ENCODE data around the gene KCNC4. TPM values are rescaled to one million over a fixed set of nuclear protein-coding genes. Genes with fewer than 3 reads are reported as not detected.

Gene KCNC4
- total RNA-seq, 1 experiment from 2014 or later: 0.24 TPM

GRCh38 chr1:110210604-110211495, 736 bp downstream of the KCNC4 start:
- Histone ChIP-seq H3K36me3 (ENCODE audit: insufficient read depth, low read length, poor library complexity, severe bottlenecking) (no peaks in the 10 kb centered on the region), H3K9me3 (ENCODE audit: low read depth, low read length, poor library complexity, severe bottlenecking) (no peaks in the 10 kb centered on the region), H3K27me3 (replicated peaks; ENCODE audit: insufficient read depth, low read depth, low read length, poor library complexity) (peaks cover 42% of the 10 kb centered on the region), H3K27ac (ENCODE audit: low read depth, low read length, poor library complexity, severe bottlenecking) (no peak overlapping the region), H3K4me3 (ENCODE audit: low read depth, low read length, poor library complexity, severe bottlenecking) (peak overlapping the region; percentile 52), H3K4me1 (ENCODE audit: insufficient read depth, low read length, poor library complexity, severe bottlenecking) (peaks cover 14% of the 10 kb centered on the region)
- DNase-seq (ENCODE audit: low spot score): peak; percentile 30
- intact Hi-C loops (cut with micrococcal nuclease; ENCODE audit: unreplicated experiment): no loop called here
- BruUV-seq (replicated peaks): no TSS peak
- ChIA-PET POLR2A (ENCODE audit: low non-redundant PET) (no interaction called here), CTCF (interaction anchor here (2.9 kb wide), 1 partner anchor 102 kb away, joined by 9 read pairs; no protein-coding TSS in a partner anchor)
- no peak for TF ChIP-seq CTCF (conservative IDR thresholded peaks at IDR 0.05; ENCODE audit: low read depth, low read length)
- no peak for TF ChIP-seq EZH2 (IDR thresholded peaks at IDR 0.05; ENCODE audit: borderline replicate concordance, low read depth, low read length, poor library complexity, severe bottlenecking)

- ChIA-PET CTCF (interaction anchor here (0.6 to 2.9 kb wide), 2 partner anchors 95 to 101 kb away, joined by 3 to 9 read pairs; no protein-coding TSS in a partner anchor), POLR2A (ENCODE audit: low non-redundant PET) (no interaction called here)
- Histone ChIP-seq H3K27me3 (replicated peaks; ENCODE audit: insufficient read depth, low read depth, low read length, poor library complexity) (peaks cover 42% of the 10 kb centered on the region), H3K9me3 (ENCODE audit: low read depth, low read length, poor library complexity, severe bottlenecking) (no peaks in the 10 kb centered on the region), H3K36me3 (ENCODE audit: insufficient read depth, low read length, poor library complexity, severe bottlenecking) (no peaks in the 10 kb centered on the region), H3K4me3 (ENCODE audit: low read depth, low read length, poor library complexity, severe bottlenecking) (peak overlapping the region; percentile 52), H3K4me1 (ENCODE audit: insufficient read depth, low read length, poor library complexity, severe bottlenecking) (peaks cover 14% of the 10 kb centered on the region), H3K27ac (ENCODE audit: low read depth, low read length, poor library complexity, severe bottlenecking) (no peak overlapping the region)
- BruUV-seq (replicated peaks): no TSS peak
- intact Hi-C loops (cut with micrococcal nuclease; ENCODE audit: unreplicated experiment): no loop called here
- DNase-seq (ENCODE audit: low spot score): no peak
- TF ChIP-seq EZH2 (IDR thresholded peaks at IDR 0.05; ENCODE audit: borderline replicate concordance, low read depth, low read length, poor library complexity, severe bottlenecking) (peak; percentile 97), CTCF (conservative IDR thresholded peaks at IDR 0.05; ENCODE audit: low read depth, low read length) (no peak)
Measured at GRCh38 chr1:110211496-110212168, 1.5 kb downstream of the KCNC4 start.

GRCh38 chr1:110212169-110213142, 2.3 kb downstream of the KCNC4 start:
- Histone ChIP-seq H3K27me3 (replicated peaks; ENCODE audit: insufficient read depth, low read depth, low read length, poor library complexity) (peaks cover 42% of the 10 kb centered on the region), H3K9me3 (ENCODE audit: low read depth, low read length, poor library complexity, severe bottlenecking) (no peaks in the 10 kb centered on the region), H3K27ac (ENCODE audit: low read depth, low read length, poor library complexity, severe bottlenecking) (no peak overlapping the region), H3K4me1 (ENCODE audit: insufficient read depth, low read length, poor library complexity, severe bottlenecking) (peaks cover 14% of the 10 kb centered on the region), H3K36me3 (ENCODE audit: insufficient read depth, low read length, poor library complexity, severe bottlenecking) (no peaks in the 10 kb centered on the region), H3K4me3 (ENCODE audit: low read depth, low read length, poor library complexity, severe bottlenecking) (no peak overlapping the region)
- no TSS peak for BruUV-seq (replicated peaks)
- CTCF ChIA-PET: interaction anchor here (0.6 to 2.9 kb wide), 2 partner anchors 96 to 100 kb away, joined by 3 to 9 read pairs; no protein-coding TSS in a partner anchor
- peak; percentile 28 for DNase-seq (ENCODE audit: low spot score)
- POLR2A ChIA-PET (ENCODE audit: low non-redundant PET): no interaction called here
- intact Hi-C loops (cut with micrococcal nuclease; ENCODE audit: unreplicated experiment): no loop called here
- TF ChIP-seq CTCF (conservative IDR thresholded peaks at IDR 0.05; ENCODE audit: low read depth, low read length) (no peak), EZH2 (IDR thresholded peaks at IDR 0.05; ENCODE audit: borderline replicate concordance, low read depth, low read length, poor library complexity, severe bottlenecking) (no peak)
